ENCODE results near the gene CGNL1. TPM values are rescaled to one million over a fixed set of nuclear protein-coding genes. Genes with fewer than 3 reads are reported as not detected.

CGNL1 gene
- total and polyA plus RNA-seq, 10 of the 15 experiments (the other 5 are each of a cell fraction or from before 2014, with no cell fraction given), result under 0.01 to 0.27 (median 0.04) TPM; not detected in 3

- no TSS peak for BruUV-seq (replicated peaks)
- no peak for FAIRE-seq
- CTCF ChIA-PET, result interaction anchor here (1.2 to 1.3 kb wide), 2 partner anchors 11 to 92 kb away, joined by 3 to 4 read pairs; no protein-coding TSS in a partner anchor
Observed at GRCh38 chr15:57436166-57436565, 59.9 kb downstream of the CGNL1 start.

GRCh38 chr15:57436961-57437360 lies 60.7 kb downstream of the CGNL1 start:
- POLR2A ChIA-PET, result no interaction called here
- intact Hi-C loops (cut with micrococcal nuclease; ENCODE audit: unreplicated experiment) (no loop called here), in situ Hi-C loops (cut with MboI) (no loop called here)
- WGBS (ENCODE audit: insufficient coverage, insufficient replicate concordance, low lambda C conversion rate, missing lambda C conversion rate), result 45% methylated on average over 2 of the region's 2 CpGs
- Histone ChIP-seq H3K4me1 (ENCODE audit: control insufficient read depth, insufficient read depth, low read length) (no peaks in the 10 kb centered on the region), H3K27ac (ENCODE audit: control insufficient read depth, insufficient read depth) (no peak overlapping the region), H3K79me2 (ENCODE audit: control insufficient read depth, insufficient read depth, low read length) (no peaks in the 10 kb centered on the region), H4K20me1 (ENCODE audit: control insufficient read depth, insufficient read depth) (no peaks in the 10 kb centered on the region), H3K36me3 (ENCODE audit: control insufficient read depth in 2 of 2, insufficient read depth in 2 of 2, low read length in 1 of 2) (no peaks in the 10 kb centered on the region), H2AFZ (ENCODE audit: control insufficient read depth, low read depth, low read length) (no peak overlapping the region), H3K27me3 (replicated peaks in 1 of 2; ENCODE audit: control insufficient read depth in 2 of 2, insufficient read depth in 2 of 2, low read length in 1 of 2) (no peaks in the 10 kb centered on the region), H3K9ac (ENCODE audit: control insufficient read depth, insufficient read depth, low read length) (no peak overlapping the region), H3K9me3 (replicated peaks; ENCODE audit: control insufficient read depth, insufficient read depth, low read length) (no peaks in the 10 kb centered on the region), H3K4me2 (ENCODE audit: control insufficient read depth, insufficient read depth) (no peak overlapping the region), H3K4me3 (no peak overlapping the region)
- ATAC-seq (no peak), FAIRE-seq (no peak), DNase-seq (ENCODE audit: low read depth, low spot score) (no peak)
- RAD21 ChIA-PET (ENCODE audit: unreplicated experiment), result interaction anchor here (0.9 kb wide), 1 partner anchor 33 kb away, joined by 3 read pairs; no protein-coding TSS in a partner anchor
- no peak for TF ChIP-seq SREBF2 (IDR thresholded peaks at IDR 0.05; ENCODE audit: low read length)
- CTCF ChIA-PET, result interaction anchor here (1.0 to 1.3 kb wide), 3 partner anchors 9 to 91 kb away, joined by 3 to 4 read pairs (median 3); no protein-coding TSS in a partner anchor
- BruUV-seq (replicated peaks), result no TSS peak
- SMC1A ChIA-PET (ENCODE audit: uncharacterized antibody, unreplicated experiment), result no interaction called here

More at GRCh38 chr15:57436166-57436565, 59.9 kb downstream of the CGNL1 start:
- no peak overlapping the region for H3K4me2 ChIP-seq (ENCODE audit: control insufficient read depth, insufficient read depth)
- WGBS (ENCODE audit: insufficient coverage, insufficient replicate concordance, low lambda C conversion rate, missing lambda C conversion rate), result 100% methylated on average over 1 of the region's 1 CpG
- SMC1A ChIA-PET (ENCODE audit: uncharacterized antibody, unreplicated experiment), result no interaction called here
- RAD21 ChIA-PET (ENCODE audit: unreplicated experiment), result no interaction called here
- POLR2A ChIA-PET, result no interaction called here
- no peaks in the 10 kb centered on the region for H3K9me3 ChIP-seq (replicated peaks; ENCODE audit: control insufficient read depth, insufficient read depth, low read length)
- H3K27me3 ChIP-seq (replicated peaks in 1 of 2; ENCODE audit: control insufficient read depth in 2 of 2, insufficient read depth in 2 of 2, low read length in 1 of 2), result no peaks in the 10 kb centered on the region
- no peak overlapping the region for H3K4me3 ChIP-seq
- no peaks in the 10 kb centered on the region for H4K20me1 ChIP-seq (ENCODE audit: control insufficient read depth, insufficient read depth)
- DNase-seq (ENCODE audit: low read depth, low spot score), result no peak
- no peak overlapping the region for H2AFZ ChIP-seq (ENCODE audit: control insufficient read depth, low read depth, low read length)
- ATAC-seq, result no peak
- H3K27ac ChIP-seq (ENCODE audit: control insufficient read depth, insufficient read depth), result no peak overlapping the region
- no peaks in the 10 kb centered on the region for H3K4me1 ChIP-seq (ENCODE audit: control insufficient read depth, insufficient read depth, low read length)
- TF ChIP-seq TARDBP (IDR thresholded peaks at IDR 0.05; ENCODE audit: borderline replicate concordance) (no peak), IKZF2 (IDR thresholded peaks at IDR 0.05) (no peak)
- H3K79me2 ChIP-seq (ENCODE audit: control insufficient read depth, insufficient read depth, low read length), result no peaks in the 10 kb centered on the region
- no peak overlapping the region for H3K9ac ChIP-seq (ENCODE audit: control insufficient read depth, insufficient read depth, low read length)
- intact Hi-C loops (cut with micrococcal nuclease; ENCODE audit: unreplicated experiment) (no loop called here), in situ Hi-C loops (cut with MboI) (no loop called here)
- H3K36me3 ChIP-seq (ENCODE audit: control insufficient read depth in 2 of 2, insufficient read depth in 2 of 2, low read length in 1 of 2), result no peaks in the 10 kb centered on the region

Data from GM12878 (cell line).